K562 (cell line): ENCODE data around the gene NMT1.

Experiments used
- BRD4 ChIP-seq: fragments of 200-600 bp; sonication (generic); IDR thresholded peaks from 2 replicates; pipeline ENCODE4 v1.6.1; 2017; ENCODE audit warnings: inconsistent platforms
- CBX3 ChIP-seq, 2 experiments: IDR thresholded peaks; 1 replicate in 1 of 2; 2 replicates in 1 of 2; pipeline ENCODE4 v1.6.1; 2012; ENCODE audit warnings: inconsistent platforms in 2 of 2, low read length in 2 of 2, borderline replicate concordance in 1 of 2, control low read depth in 1 of 2
- ERF ChIP-seq: fragments of 450-650 bp; formaldehyde crosslinking; IDR thresholded peaks from 2 replicates; pipeline ENCODE4 v1.4.0; 2020; ENCODE audit warnings: mild to moderate bottlenecking, mixed read lengths
- ESRRA ChIP-seq: fragments of 450-650 bp; IDR thresholded peaks from 2 replicates; pipeline ENCODE4 v1.6.1; 2014; ENCODE audit warnings: low read depth, mild to moderate bottlenecking, moderate library complexity, borderline replicate concordance
- HDAC2 ChIP-seq: fragments of 450-650 bp; IDR thresholded peaks from 2 replicates; pipeline ENCODE4 v1.6.1; 2016; ENCODE audit warnings: mild to moderate bottlenecking
- POLR2A ChIP-seq: fragments of 450-650 bp; conservative IDR thresholded peaks from 2 replicates; pipeline ENCODE4 v1.6.1; 2016
- POLR2AphosphoS5 ChIP-seq: IDR thresholded peaks from 2 replicates; pipeline ENCODE4 v1.6.1; 2011; ENCODE audit warnings: mild to moderate bottlenecking, low read depth, low read length, moderate library complexity; ENCODE audit not compliant: control insufficient read depth, insufficient read depth
- RBFOX2 ChIP-seq: fragments of 200-400 bp; formaldehyde crosslinking; IDR thresholded peaks from 2 replicates; pipeline ENCODE4 v1.6.1; 2017; ENCODE audit warnings: low read depth, mild to moderate bottlenecking, low read length, moderate library complexity
- SAP30 ChIP-seq: fragments of 200-600 bp; sonication (generic); IDR thresholded peaks from 2 replicates; pipeline ENCODE4 v1.6.1; 2012; ENCODE audit warnings: borderline replicate concordance, low read depth, mild to moderate bottlenecking, moderate library complexity, low read length, control low read depth, inconsistent platforms; ENCODE audit not compliant: insufficient read depth, poor library complexity, severe bottlenecking
- ZNF830 ChIP-seq: fragments of 250-450 bp; sonication (Bioruptor Pico); IDR thresholded peaks from 2 replicates; pipeline ENCODE4 v1.5.0; 2021; ENCODE audit warnings: mild to moderate bottlenecking

GRCh38 chr17:45048795-45049563 is 12.1 kb upstream of the NMT1 start:
- TF ChIP-seq ESRRA (no peak), POLR2AphosphoS5 (no peak), SAP30 (no peak), CBX3 (IDR thresholded peaks at IDR 0.05; ENCODE audit: borderline replicate concordance in 1 of 2, low read length in 2 of 2) (no peak), BRD4 (no peak), RBFOX2 (no peak), POLR2A (no peak), HDAC2 (no peak), ERF (CRISPR knock-in tag) (no peak), ZNF830 (CRISPR knock-in tag) (no peak)
